Choroid plexus epithelial cell (primary cell): ENCODE measurements around the gene PIK3R1.

Experiments used
- DNase-seq: peaks from one replicate; pipeline ENCODE4 v3.0.0-alpha.2; 2010; ENCODE audit warnings: low read depth
- H3K4me3 ChIP-seq: 2 replicates; pipeline ENCODE4 v1.5.1; 2011; ENCODE audit warnings: low read depth, mild to moderate bottlenecking, control low read depth, low read length, moderate library complexity
- CTCF ChIP-seq: conservative IDR thresholded peaks from 2 replicates; pipeline ENCODE4 v1.5.1; 2011; ENCODE audit warnings: low read depth, mild to moderate bottlenecking, control low read depth, inconsistent platforms, low read length, moderate library complexity

Gene PIK3R1

GRCh38 chr5:68345171-68345570 lies 129.6 kb downstream of the PIK3R1 start:
- no peak overlapping the region for H3K4me3 ChIP-seq
- TF ChIP-seq CTCF: no peak
- DNase-seq: no peak

- no peak for TF ChIP-seq CTCF
- no peak overlapping the region for H3K4me3 ChIP-seq
- DNase-seq: no peak
Measured at GRCh38 chr5:68345582-68345981, 130.0 kb downstream of the PIK3R1 start.

- TF ChIP-seq CTCF: no peak
- no peak for DNase-seq
- no peak overlapping the region for H3K4me3 ChIP-seq
Measured at GRCh38 chr5:68347536-68347935, 132.0 kb downstream of the PIK3R1 start.

GRCh38 chr5:68348447-68349222 lies 133.1 kb downstream of the PIK3R1 start:
- no peak overlapping the region for H3K4me3 ChIP-seq
- no peak for DNase-seq
- no peak for TF ChIP-seq CTCF

- TF ChIP-seq CTCF: no peak
- DNase-seq: no peak
- H3K4me3 ChIP-seq: no peak overlapping the region
Measured at GRCh38 chr5:68350176-68350575, 134.6 kb downstream of the PIK3R1 start.
